HepG2 (cell line): ENCODE data around the gene CST3. TPM values are rescaled to one million over a fixed set of nuclear protein-coding genes. Genes with fewer than 3 reads are reported as not detected.

ENCODE experiments used
- EP300 ChIP-seq, 3 experiments: sonication (generic) in 1 of 3; formaldehyde crosslinking in 1 of 3; IDR thresholded peaks; 2 replicates each; pipeline versions ENCODE4 v1.5.1 to v1.6.1; 2011 to 2020; ENCODE audit warnings: low read depth in 2 of 3, low read length in 2 of 3, borderline replicate concordance in 1 of 3, improper control_type of control experiment in 1 of 3, mild to moderate bottlenecking in 1 of 3, missing genetic modification reagents in 1 of 3, moderate library complexity in 1 of 3
- ETV5 ChIP-seq: IDR thresholded peaks from 2 replicates; pipeline ENCODE4 v1.6.1; 2018; ENCODE audit warnings: missing biosample characterization, missing genetic modification reagents, inconsistent platforms, borderline replicate concordance
- GATAD2A ChIP-seq: IDR thresholded peaks from 2 replicates; pipeline ENCODE4 v1.6.1; 2016
- MED1 ChIP-seq: sonication (generic); formaldehyde crosslinking; IDR thresholded peaks from 2 replicates; pipeline ENCODE4 v1.4.0; 2020; ENCODE audit warnings: missing genetic modification reagents
- NFRKB ChIP-seq: fragments of 450-650 bp; IDR thresholded peaks from 2 replicates; pipeline ENCODE4 v1.6.1; 2017
- NR2F2 ChIP-seq: IDR thresholded peaks from 2 replicates; pipeline ENCODE4 v1.6.1; 2012; ENCODE audit warnings: low read depth, inconsistent platforms, borderline replicate concordance
- REPIN1 ChIP-seq: sonication (generic); formaldehyde crosslinking; IDR thresholded peaks from 2 replicates; pipeline ENCODE4 v1.8.0; 2022; ENCODE audit warnings: missing genetic modification reagents, low read depth, mild to moderate bottlenecking, borderline replicate concordance
- RNF2 ChIP-seq: fragments of 450-650 bp; conservative IDR thresholded peaks from 2 replicates; pipeline ENCODE4 v1.6.1; 2016; ENCODE audit warnings: low read depth
- RXRB ChIP-seq: IDR thresholded peaks from 2 replicates; pipeline ENCODE4 v1.6.1; 2016; ENCODE audit warnings: borderline replicate concordance, missing genetic modification reagents, missing compliant biosample characterization
- SAP130 ChIP-seq: IDR thresholded peaks from 2 replicates; pipeline ENCODE4 v1.6.1; 2016; ENCODE audit warnings: low read depth
- SETDB1 ChIP-seq: sonication (generic); formaldehyde crosslinking; IDR thresholded peaks from 2 replicates; pipeline ENCODE4 v1.5.1; 2020; ENCODE audit warnings: missing genetic modification reagents, mild to moderate bottlenecking, borderline replicate concordance
- SIX4 ChIP-seq: sonication (generic); formaldehyde crosslinking; IDR thresholded peaks from 2 replicates; pipeline ENCODE4 v1.4.0; 2020; ENCODE audit warnings: missing genetic modification reagents
- SKI ChIP-seq: fragments of 450-650 bp; IDR thresholded peaks from one replicate; pipeline ENCODE4 v1.6.1; 2018; ENCODE audit warnings: mild to moderate bottlenecking; ENCODE audit not compliant: partially characterized antibody
- SPEN ChIP-seq: sonication (generic); formaldehyde crosslinking; IDR thresholded peaks from 2 replicates; pipeline ENCODE4 v1.5.1; 2020; ENCODE audit warnings: low read depth, mild to moderate bottlenecking, missing genetic modification reagents
- THAP7 ChIP-seq: sonication (generic); formaldehyde crosslinking; IDR thresholded peaks from 2 replicates; pipeline ENCODE4 v1.8.1; 2023; ENCODE audit warnings: mild to moderate bottlenecking, missing genetic modification reagents
- USF2 ChIP-seq, 2 experiments: sonication (generic) in 1 of 2; formaldehyde crosslinking in 1 of 2; IDR thresholded peaks; 2 replicates each; pipeline versions ENCODE4 v1.5.1 to v1.6.1; 2011 to 2020; ENCODE audit warnings: borderline replicate concordance in 1 of 2, low read depth in 1 of 2, low read length in 1 of 2, mild to moderate bottlenecking in 1 of 2, missing genetic modification reagents in 1 of 2, moderate library complexity in 1 of 2
- ZBTB43 ChIP-seq: sonication (generic); formaldehyde crosslinking; conservative IDR thresholded peaks from 2 replicates; pipeline ENCODE4 v1.4.0; 2020; ENCODE audit warnings: missing genetic modification reagents
- ZNF234 ChIP-seq: sonication (generic); formaldehyde crosslinking; conservative IDR thresholded peaks from 2 replicates; pipeline ENCODE4 v1.5.1; 2020; ENCODE audit warnings: mild to moderate bottlenecking, missing genetic modification reagents
- ZNF296 ChIP-seq: sonication (generic); formaldehyde crosslinking; conservative IDR thresholded peaks from 2 replicates; pipeline ENCODE4 v1.5.0; 2020; ENCODE audit warnings: mild to moderate bottlenecking, missing genetic modification reagents
- ZNF33B ChIP-seq: sonication (generic); formaldehyde crosslinking; IDR thresholded peaks from 2 replicates; pipeline ENCODE4 v1.5.1; 2020; ENCODE audit warnings: mild to moderate bottlenecking, missing genetic modification reagents
- ZNF451 ChIP-seq: sonication (generic); formaldehyde crosslinking; IDR thresholded peaks from 2 replicates; pipeline ENCODE4 v1.5.0; 2020; ENCODE audit warnings: mild to moderate bottlenecking, missing genetic modification reagents
- ZNF652 ChIP-seq: IDR thresholded peaks from 2 replicates; pipeline ENCODE4 v1.6.1; 2016; ENCODE audit warnings: low read depth, borderline replicate concordance
- ZNF790 ChIP-seq: sonication (generic); formaldehyde crosslinking; IDR thresholded peaks from 2 replicates; pipeline ENCODE4 v1.8.0; 2022; ENCODE audit warnings: missing genetic modification reagents, mild to moderate bottlenecking, borderline replicate concordance
- polyA plus RNA-seq, 8 experiments: library from polyadenylated mRNA; depleted of rRNA in 3 of 8; stranded (reverse) in 7 of 8; unstranded in 1 of 8; fragments of >200 nt; fragmentation: Illumina TruSeq in 4 of 8; extraction: Trizol in 4 of 8; gene quantifications; 2 replicates each; pipeline versions ENCODE4 v1.2.1 to v1.2.3, GENCODE V29; 2011 to 2016; ENCODE audit warnings: low read depth in 4 of 8, missing spikeins in 1 of 8, mixed read lengths in 1 of 8; ENCODE audit not compliant: insufficient read depth in 1 of 8
- total RNA-seq, 5 experiments: library from RNA; depleted of rRNA; stranded (reverse); fragments of >200 nt; fragmentation: Illumina TruSeq; extraction: Trizol; gene quantifications; 2 replicates each; pipeline ENCODE4 v1.2.3, GENCODE V29; 2016; ENCODE audit warnings: low read depth in 1 of 5

The CST3 gene
- total and polyA plus RNA-seq, 2 of the 13 experiments (the other 11 are each of a cell fraction or from before 2014, with no cell fraction given): 690 to 1,005 TPM

GRCh38 chr20:23585808-23586734 is 51.7 kb downstream of the CST3 start (continued):
- TF ChIP-seq USF2 (IDR thresholded peaks at IDR 0.05; ENCODE audit: low read depth, low read length) (no peak), USF2 (CRISPR knock-in tag; IDR thresholded peaks at IDR 0.05; ENCODE audit: borderline replicate concordance) (no peak), RNF2 (no peak; the same call in 1 of the 2 replicates), THAP7 (CRISPR knock-in tag) (0 out of 2 replicates have a peak, but pooled peaks have one; percentile 65), MED1 (CRISPR knock-in tag) (peak; percentile 62), SAP130 (CRISPR knock-in tag) (peak; percentile 58; the same call in 1 of the 2 replicates), NFRKB (no peak), NR2F2 (peak; percentile 23; the same call in 1 of the 2 replicates), ZBTB43 (CRISPR knock-in tag) (0 out of 2 replicates have a peak, but pooled peaks have one; percentile 54), SETDB1 (CRISPR knock-in tag) (no peak), ZNF652 (CRISPR knock-in tag) (peak; percentile 33; the same call in 1 of the 2 replicates), SPEN (CRISPR knock-in tag) (peak; percentile 24), ZNF451 (CRISPR knock-in tag) (0 out of 2 replicates have a peak, but pooled peaks have one; percentile 17), ZNF234 (CRISPR knock-in tag) (0 out of 2 replicates have a peak, but pooled peaks have one; percentile 2), RXRB (CRISPR knock-in tag) (peak; percentile 87), ZNF296 (CRISPR knock-in tag) (no peak), REPIN1 (CRISPR knock-in tag) (peak; percentile 86; the same call in 1 of the 2 replicates), ZNF790 (CRISPR knock-in tag) (no peak), SKI (peak; percentile 61), EP300 (IDR thresholded peaks at IDR 0.05; ENCODE audit: low read depth in 2 of 2, low read length in 2 of 2) (peak in 1 of 2 experiments; percentile 93; a peak in 3 of 4 replicates), EP300 (CRISPR knock-in tag; IDR thresholded peaks at IDR 0.05; ENCODE audit: borderline replicate concordance) (peak; percentile 73; the same call in 1 of the 2 replicates), SIX4 (CRISPR knock-in tag) (no peak), ZNF33B (CRISPR knock-in tag) (peak; percentile 15), ETV5 (CRISPR knock-in tag) (no peak; the same call in 1 of the 2 replicates), GATAD2A (CRISPR knock-in tag) (peak; percentile 90)
